Measurements from ENCODE around the gene NRG4.

DNA sequence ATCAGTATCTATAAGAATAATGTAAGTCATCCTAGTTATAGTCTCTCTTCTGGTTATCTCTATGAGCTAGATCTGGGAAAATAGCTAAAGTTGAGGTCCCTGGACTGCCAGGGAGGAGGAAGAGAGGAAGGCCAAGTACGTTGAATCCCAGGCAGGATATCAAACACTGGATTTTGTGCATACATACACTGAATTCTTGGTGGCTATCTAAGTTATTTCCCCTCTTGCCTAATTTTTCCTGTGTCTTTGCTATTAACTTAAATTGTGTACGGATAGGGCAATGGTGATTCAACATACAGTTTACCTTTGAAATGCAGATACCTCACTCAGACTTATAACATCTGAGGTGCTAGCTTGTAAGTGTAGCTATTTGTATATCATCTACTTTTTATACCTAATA, 81.4 kb downstream of the NRG4 start:
- no peak for TF ChIP-seq POLR2A (IDR thresholded peaks at IDR 0.05; ENCODE audit: low read length)
- no peak for TF ChIP-seq GATA1 (IDR thresholded peaks at IDR 0.05; ENCODE audit: low read depth, low read length)

Measured in erythroblast (primary cell).